Astrocyte of the cerebellum (primary cell): ENCODE measurements around the gene TENM3.
"Not testable (repeated sequence)": the region's sequence is repeated elsewhere in the genome, so short reads cannot be mapped to it uniquely, and the experiment has no call there.

Source experiments
- DNase-seq: peaks from one replicate; pipeline ENCODE4 v3.0.0-alpha.2; 2011; ENCODE audit warnings: low read depth
- H3K4me3 ChIP-seq: 2 replicates; pipeline ENCODE4 v1.5.1; 2011; ENCODE audit warnings: mild to moderate bottlenecking, low read depth, low read length, moderate library complexity
- CTCF ChIP-seq: IDR thresholded peaks from 2 replicates; pipeline ENCODE4 v1.5.1; 2012; ENCODE audit warnings: low read length, low read depth, moderate library complexity, mild to moderate bottlenecking; ENCODE audit errors: missing control alignments
- in situ Hi-C: cut with HindIII; loops from 2 replicates; pipeline ENCODE4 v1.10.0; 2017; ENCODE audit warnings: low sequenced_read_pairs

The TENM3 gene

GRCh38 chr4:182385897-182386296 is 142.7 kb downstream of the TENM3 start:
- in situ Hi-C loops: no loop called here
- DNase-seq: no peak
- no peak overlapping the region for H3K4me3 ChIP-seq
- no peak for TF ChIP-seq CTCF

- in situ Hi-C loops, DNase-seq, H3K4me3 ChIP-seq: not testable (repeated sequence)
Measured at GRCh38 chr4:182386576-182386975, 143.4 kb downstream of the TENM3 start.

- TF ChIP-seq CTCF: no peak
- no peak for DNase-seq
- in situ Hi-C loops: no loop called here
- no peak overlapping the region for H3K4me3 ChIP-seq
Measured at GRCh38 chr4:182391111-182391684, 148.0 kb downstream of the TENM3 start.

- in situ Hi-C loops: no loop called here
- no peak for DNase-seq
- no peak overlapping the region for H3K4me3 ChIP-seq
- TF ChIP-seq CTCF: no peak
Measured at GRCh38 chr4:182394181-182394580, 151.0 kb downstream of the TENM3 start.

GRCh38 chr4:182400081-182400480 is 156.9 kb downstream of the TENM3 start:
- TF ChIP-seq CTCF: no peak
- no peak for DNase-seq
- in situ Hi-C loops: no loop called here
- H3K4me3 ChIP-seq: no peak overlapping the region

GRCh38 chr4:182400790-182401189 is 157.6 kb downstream of the TENM3 start:
- TF ChIP-seq CTCF: no peak
- no peak for DNase-seq
- in situ Hi-C loops: no loop called here
- H3K4me3 ChIP-seq: no peak overlapping the region

GRCh38 chr4:182404376-182404775 is 161.2 kb downstream of the TENM3 start:
- no peak for DNase-seq
- in situ Hi-C loops: no loop called here
- no peak for TF ChIP-seq CTCF
- no peak overlapping the region for H3K4me3 ChIP-seq
